ENCODE results near the gene PARD3. TPM values are rescaled to one million over a fixed set of nuclear protein-coding genes. Genes with fewer than 3 reads are reported as not detected.

Gene PARD3
- polyA plus RNA-seq, 1 donor from 2014 or later = 12.4 TPM

GRCh38 chr10:34127676-34128075, 687.4 kb downstream of the PARD3 start:
- no peaks in the 10 kb centered on the region for H3K27me3 ChIP-seq (ENCODE audit: insufficient read depth, low read depth, low read length)
- H3K4me2 ChIP-seq (ENCODE audit: low read length) = no peak overlapping the region
- H3F3A ChIP-seq (ENCODE audit: insufficient read depth, low read length, poor library complexity, severe bottlenecking) = no peaks in the 10 kb centered on the region
- no peak overlapping the region for H2AFZ ChIP-seq (ENCODE audit: low read depth, low read length)
- no peaks in the 10 kb centered on the region for H4K20me1 ChIP-seq (ENCODE audit: insufficient read depth)
- H3K9me3 ChIP-seq (ENCODE audit: low read length) = no peaks in the 10 kb centered on the region
- H3K79me2 ChIP-seq (replicated peaks; ENCODE audit: insufficient read depth, low read length) = no peaks in the 10 kb centered on the region
- no peak for TF ChIP-seq SMC3 (conservative IDR thresholded peaks at IDR 0.05; ENCODE audit: poor library complexity)
- TF ChIP-seq EZH2 (IDR thresholded peaks at IDR 0.05; ENCODE audit: borderline replicate concordance, insufficient read depth, low read length, poor library complexity, severe bottlenecking) = no peak
- TF ChIP-seq TAF1 (IDR thresholded peaks at IDR 0.05; ENCODE audit: low read depth) = no peak
- no peak for TF ChIP-seq MXI1 (conservative IDR thresholded peaks at IDR 0.05; ENCODE audit: poor library complexity, severe bottlenecking)
- no peak for TF ChIP-seq REST (IDR thresholded peaks at IDR 0.05; ENCODE audit: borderline replicate concordance)
- TF ChIP-seq CTCF (IDR thresholded peaks at IDR 0.05; ENCODE audit: poor library complexity, severe bottlenecking) = no peak
- no peak for TF ChIP-seq POLR2AphosphoS5 (IDR thresholded peaks at IDR 0.05)
- no peak for TF ChIP-seq RAD21 (conservative IDR thresholded peaks at IDR 0.05)
- TF ChIP-seq EP300 (conservative IDR thresholded peaks at IDR 0.05; ENCODE audit: poor library complexity, severe bottlenecking) = no peak
- no peaks in the 10 kb centered on the region for H3K9me2 ChIP-seq (ENCODE audit: insufficient read depth, low read length)
- H3K27ac ChIP-seq (ENCODE audit: low read length) = no peak overlapping the region
- H3K9ac ChIP-seq (ENCODE audit: low read length) = no peak overlapping the region
- H3K36me3 ChIP-seq (ENCODE audit: insufficient read depth, low read length) = no peaks in the 10 kb centered on the region
- no peak overlapping the region for H3K4me3 ChIP-seq (ENCODE audit: low read length)

GRCh38 chr10:34126371-34127151, 688.5 kb downstream of the PARD3 start:
- Histone ChIP-seq H2AFZ (ENCODE audit: low read depth, low read length) (no peak overlapping the region), H3K9me3 (ENCODE audit: low read length) (no peaks in the 10 kb centered on the region), H4K20me1 (ENCODE audit: insufficient read depth) (no peaks in the 10 kb centered on the region), H3K27ac (ENCODE audit: low read length) (no peak overlapping the region), H3K9me2 (ENCODE audit: insufficient read depth, low read length) (no peaks in the 10 kb centered on the region), H3K9ac (ENCODE audit: low read length) (no peak overlapping the region), H3K27me3 (ENCODE audit: insufficient read depth, low read depth, low read length) (no peaks in the 10 kb centered on the region), H3K4me3 (ENCODE audit: low read length) (no peak overlapping the region), H3K4me2 (ENCODE audit: low read length) (peak overlapping the region; percentile 28), H3F3A (ENCODE audit: insufficient read depth, low read length, poor library complexity, severe bottlenecking) (no peaks in the 10 kb centered on the region), H3K79me2 (replicated peaks; ENCODE audit: insufficient read depth, low read length) (no peaks in the 10 kb centered on the region), H3K36me3 (ENCODE audit: insufficient read depth, low read length) (no peaks in the 10 kb centered on the region)
- TF ChIP-seq CTCF (IDR thresholded peaks at IDR 0.05; ENCODE audit: poor library complexity, severe bottlenecking) (no peak), MXI1 (conservative IDR thresholded peaks at IDR 0.05; ENCODE audit: poor library complexity, severe bottlenecking) (no peak), EZH2 (IDR thresholded peaks at IDR 0.05; ENCODE audit: borderline replicate concordance, insufficient read depth, low read length, poor library complexity, severe bottlenecking) (no peak), EP300 (conservative IDR thresholded peaks at IDR 0.05; ENCODE audit: poor library complexity, severe bottlenecking) (no peak), TAF1 (IDR thresholded peaks at IDR 0.05; ENCODE audit: low read depth) (no peak), POLR2AphosphoS5 (IDR thresholded peaks at IDR 0.05) (no peak), REST (IDR thresholded peaks at IDR 0.05; ENCODE audit: borderline replicate concordance) (no peak), SMC3 (conservative IDR thresholded peaks at IDR 0.05; ENCODE audit: poor library complexity) (no peak), RAD21 (conservative IDR thresholded peaks at IDR 0.05) (no peak)
